ENCODE results near the gene LOXL3. TPM values are rescaled to one million over a fixed set of nuclear protein-coding genes. Genes with fewer than 3 reads are reported as not detected.

The LOXL3 gene
- polyA plus RNA-seq, 1 donor from 2014 or later, result 20.1 TPM

DNA sequence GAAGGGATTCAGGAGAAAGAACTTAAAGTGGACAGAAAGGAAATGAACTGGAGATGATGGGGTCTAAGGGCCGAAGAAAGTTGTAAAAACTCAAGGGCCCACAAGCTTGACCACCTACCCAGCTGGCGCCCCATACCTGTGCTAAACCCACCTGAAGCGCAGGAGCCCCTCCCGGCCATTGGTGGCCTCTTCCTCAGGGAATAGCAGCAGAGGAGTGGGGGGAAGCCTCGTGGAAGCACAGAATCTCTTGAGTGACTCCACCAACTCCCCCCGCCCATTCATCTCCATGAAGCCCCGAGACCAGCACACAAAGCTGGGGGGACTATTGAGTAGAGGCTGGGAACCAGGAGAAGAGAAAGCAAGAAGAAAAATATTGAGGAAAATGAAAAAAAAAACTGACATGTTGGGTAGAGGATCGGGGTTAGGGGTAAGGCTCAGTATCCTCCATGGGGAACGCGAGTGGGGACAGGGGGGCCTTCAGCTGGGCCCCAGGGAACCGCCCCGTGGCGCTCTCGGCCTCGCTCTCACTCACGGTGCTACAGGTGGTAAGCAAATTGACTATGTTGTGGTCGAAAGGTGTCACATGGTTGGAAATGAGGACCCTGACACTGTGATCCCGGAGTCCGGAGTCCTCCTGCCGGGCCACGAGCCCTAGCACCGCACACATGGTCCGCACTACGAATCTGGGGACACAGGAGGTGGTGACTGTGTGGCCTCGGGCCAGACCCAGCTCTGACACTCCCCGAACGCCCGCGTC, 25.0 kb downstream of the LOXL3 start:
- H3K79me2 ChIP-seq (replicated peaks; ENCODE audit: insufficient read depth, low read length), result peaks cover 14% of the 10 kb centered on the region
- H2AFZ ChIP-seq (ENCODE audit: low read depth, low read length), result peak overlapping the region; percentile 40
- peak overlapping the region; percentile 73 for H3K4me3 ChIP-seq (ENCODE audit: low read length)
- no peaks in the 10 kb centered on the region for H3K9me2 ChIP-seq (ENCODE audit: insufficient read depth, low read length)
- no peaks in the 10 kb centered on the region for H3K27me3 ChIP-seq (ENCODE audit: insufficient read depth, low read depth, low read length)
- H3K36me3 ChIP-seq (ENCODE audit: insufficient read depth, low read length), result no peaks in the 10 kb centered on the region
- no peaks in the 10 kb centered on the region for H3F3A ChIP-seq (ENCODE audit: insufficient read depth, low read length, poor library complexity, severe bottlenecking)
- H3K4me2 ChIP-seq (ENCODE audit: low read length), result peak overlapping the region; percentile 79
- no peaks in the 10 kb centered on the region for H4K20me1 ChIP-seq (ENCODE audit: insufficient read depth)
- TF ChIP-seq, protein P1, sequence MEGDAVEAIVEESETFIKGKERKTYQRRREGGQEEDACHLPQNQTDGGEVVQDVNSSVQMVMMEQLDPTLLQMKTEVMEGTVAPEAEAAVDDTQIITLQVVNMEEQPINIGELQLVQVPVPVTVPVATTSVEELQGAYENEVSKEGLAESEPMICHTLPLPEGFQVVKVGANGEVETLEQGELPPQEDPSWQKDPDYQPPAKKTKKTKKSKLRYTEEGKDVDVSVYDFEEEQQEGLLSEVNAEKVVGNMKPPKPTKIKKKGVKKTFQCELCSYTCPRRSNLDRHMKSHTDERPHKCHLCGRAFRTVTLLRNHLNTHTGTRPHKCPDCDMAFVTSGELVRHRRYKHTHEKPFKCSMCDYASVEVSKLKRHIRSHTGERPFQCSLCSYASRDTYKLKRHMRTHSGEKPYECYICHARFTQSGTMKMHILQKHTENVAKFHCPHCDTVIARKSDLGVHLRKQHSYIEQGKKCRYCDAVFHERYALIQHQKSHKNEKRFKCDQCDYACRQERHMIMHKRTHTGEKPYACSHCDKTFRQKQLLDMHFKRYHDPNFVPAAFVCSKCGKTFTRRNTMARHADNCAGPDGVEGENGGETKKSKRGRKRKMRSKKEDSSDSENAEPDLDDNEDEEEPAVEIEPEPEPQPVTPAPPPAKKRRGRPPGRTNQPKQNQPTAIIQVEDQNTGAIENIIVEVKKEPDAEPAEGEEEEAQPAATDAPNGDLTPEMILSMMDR (IDR thresholded peaks at IDR 0.05; ENCODE audit: poor library complexity, severe bottlenecking), result no peak
- TF ChIP-seq MXI1 (conservative IDR thresholded peaks at IDR 0.05; ENCODE audit: poor library complexity, severe bottlenecking) (no peak), RAD21 (conservative IDR thresholded peaks at IDR 0.05) (no peak), EZH2 (IDR thresholded peaks at IDR 0.05; ENCODE audit: borderline replicate concordance, insufficient read depth, low read length, poor library complexity, severe bottlenecking) (no peak), EP300 (conservative IDR thresholded peaks at IDR 0.05; ENCODE audit: poor library complexity, severe bottlenecking) (no peak), TAF1 (IDR thresholded peaks at IDR 0.05; ENCODE audit: low read depth) (no peak), SMC3 (conservative IDR thresholded peaks at IDR 0.05; ENCODE audit: poor library complexity) (no peak), POLR2AphosphoS5 (IDR thresholded peaks at IDR 0.05) (no peak)
- TF ChIP-seq, protein P2, sequence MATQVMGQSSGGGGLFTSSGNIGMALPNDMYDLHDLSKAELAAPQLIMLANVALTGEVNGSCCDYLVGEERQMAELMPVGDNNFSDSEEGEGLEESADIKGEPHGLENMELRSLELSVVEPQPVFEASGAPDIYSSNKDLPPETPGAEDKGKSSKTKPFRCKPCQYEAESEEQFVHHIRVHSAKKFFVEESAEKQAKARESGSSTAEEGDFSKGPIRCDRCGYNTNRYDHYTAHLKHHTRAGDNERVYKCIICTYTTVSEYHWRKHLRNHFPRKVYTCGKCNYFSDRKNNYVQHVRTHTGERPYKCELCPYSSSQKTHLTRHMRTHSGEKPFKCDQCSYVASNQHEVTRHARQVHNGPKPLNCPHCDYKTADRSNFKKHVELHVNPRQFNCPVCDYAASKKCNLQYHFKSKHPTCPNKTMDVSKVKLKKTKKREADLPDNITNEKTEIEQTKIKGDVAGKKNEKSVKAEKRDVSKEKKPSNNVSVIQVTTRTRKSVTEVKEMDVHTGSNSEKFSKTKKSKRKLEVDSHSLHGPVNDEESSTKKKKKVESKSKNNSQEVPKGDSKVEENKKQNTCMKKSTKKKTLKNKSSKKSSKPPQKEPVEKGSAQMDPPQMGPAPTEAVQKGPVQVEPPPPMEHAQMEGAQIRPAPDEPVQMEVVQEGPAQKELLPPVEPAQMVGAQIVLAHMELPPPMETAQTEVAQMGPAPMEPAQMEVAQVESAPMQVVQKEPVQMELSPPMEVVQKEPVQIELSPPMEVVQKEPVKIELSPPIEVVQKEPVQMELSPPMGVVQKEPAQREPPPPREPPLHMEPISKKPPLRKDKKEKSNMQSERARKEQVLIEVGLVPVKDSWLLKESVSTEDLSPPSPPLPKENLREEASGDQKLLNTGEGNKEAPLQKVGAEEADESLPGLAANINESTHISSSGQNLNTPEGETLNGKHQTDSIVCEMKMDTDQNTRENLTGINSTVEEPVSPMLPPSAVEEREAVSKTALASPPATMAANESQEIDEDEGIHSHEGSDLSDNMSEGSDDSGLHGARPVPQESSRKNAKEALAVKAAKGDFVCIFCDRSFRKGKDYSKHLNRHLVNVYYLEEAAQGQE (IDR thresholded peaks at IDR 0.05; ENCODE audit: borderline replicate concordance), result no peak
- H3K27ac ChIP-seq (ENCODE audit: low read length), result peak overlapping the region; percentile 75
- H3K9ac ChIP-seq (ENCODE audit: low read length), result peak overlapping the region; percentile 78
- no peaks in the 10 kb centered on the region for H3K9me3 ChIP-seq (ENCODE audit: low read length)

DNA sequence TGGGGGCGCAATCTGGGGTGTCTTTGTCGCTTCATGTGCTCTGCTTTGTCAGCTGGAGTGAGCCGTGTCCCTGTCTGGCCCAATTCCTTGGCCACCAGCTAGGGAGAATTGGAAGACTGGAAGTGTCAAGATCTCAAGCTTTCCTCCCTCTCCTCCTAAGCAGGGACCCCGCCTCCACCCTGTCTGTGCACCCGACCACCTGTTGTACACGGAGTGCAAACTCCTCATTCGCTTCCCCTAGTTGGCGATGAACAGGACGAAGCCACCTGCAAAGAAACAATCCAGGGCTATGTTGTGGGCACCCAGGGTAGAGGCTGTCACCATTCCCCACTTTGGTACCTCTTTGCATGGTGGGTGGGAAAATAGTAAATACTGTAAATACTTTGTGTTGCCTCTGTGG, 26.0 kb downstream of the LOXL3 start:
- H3K36me3 ChIP-seq (ENCODE audit: insufficient read depth, low read length), result no peaks in the 10 kb centered on the region
- H3K4me2 ChIP-seq (ENCODE audit: low read length), result no peak overlapping the region
- H4K20me1 ChIP-seq (ENCODE audit: insufficient read depth), result no peaks in the 10 kb centered on the region
- H3K27ac ChIP-seq (ENCODE audit: low read length), result no peak overlapping the region
- no peak overlapping the region for H2AFZ ChIP-seq (ENCODE audit: low read depth, low read length)
- TF ChIP-seq MXI1 (conservative IDR thresholded peaks at IDR 0.05; ENCODE audit: poor library complexity, severe bottlenecking) (no peak), TAF1 (IDR thresholded peaks at IDR 0.05; ENCODE audit: low read depth) (no peak), POLR2AphosphoS5 (IDR thresholded peaks at IDR 0.05) (no peak), RAD21 (conservative IDR thresholded peaks at IDR 0.05) (no peak), EZH2 (IDR thresholded peaks at IDR 0.05; ENCODE audit: borderline replicate concordance, insufficient read depth, low read length, poor library complexity, severe bottlenecking) (no peak), SMC3 (conservative IDR thresholded peaks at IDR 0.05; ENCODE audit: poor library complexity) (no peak), EP300 (conservative IDR thresholded peaks at IDR 0.05; ENCODE audit: poor library complexity, severe bottlenecking) (no peak)
- TF ChIP-seq, protein P1 (IDR thresholded peaks at IDR 0.05; ENCODE audit: poor library complexity, severe bottlenecking), result no peak
- TF ChIP-seq, protein P2 (IDR thresholded peaks at IDR 0.05; ENCODE audit: borderline replicate concordance), result no peak
- H3K4me3 ChIP-seq (ENCODE audit: low read length), result no peak overlapping the region
- H3K9ac ChIP-seq (ENCODE audit: low read length), result no peak overlapping the region
- no peaks in the 10 kb centered on the region for H3F3A ChIP-seq (ENCODE audit: insufficient read depth, low read length, poor library complexity, severe bottlenecking)
- no peaks in the 10 kb centered on the region for H3K9me3 ChIP-seq (ENCODE audit: low read length)
- H3K79me2 ChIP-seq (replicated peaks; ENCODE audit: insufficient read depth, low read length), result peaks cover 14% of the 10 kb centered on the region
- no peaks in the 10 kb centered on the region for H3K27me3 ChIP-seq (ENCODE audit: insufficient read depth, low read depth, low read length)
- H3K9me2 ChIP-seq (ENCODE audit: insufficient read depth, low read length), result no peaks in the 10 kb centered on the region
